K562 (cell line): Measurements from ENCODE around the gene ZNF275. TPM values are rescaled to one million over a fixed set of nuclear protein-coding genes. Genes with fewer than 3 reads are reported as not detected.
A peak's percentile ranks its signal among the peaks of the same experiment; 100 is the strongest.

Source experiments
- ATF6 ChIP-seq: sonication (generic); formaldehyde crosslinking; IDR thresholded peaks from 2 replicates; pipeline ENCODE4 v1.4.0; 2020; ENCODE audit warnings: mild to moderate bottlenecking, missing genetic modification reagents
- BMI1 ChIP-seq: fragments of 150-350 bp; IDR thresholded peaks from 2 replicates; pipeline ENCODE4 v1.6.1; 2014; ENCODE audit warnings: low read length
- CBX2 ChIP-seq: fragments of 200-600 bp; sonication (generic); IDR thresholded peaks from one replicate; pipeline ENCODE4 v1.6.1; 2012; ENCODE audit warnings: mild to moderate bottlenecking, low read length, inconsistent platforms; ENCODE audit not compliant: insufficient read depth, poor library complexity, severe bottlenecking
- CEBPG ChIP-seq, 3 experiments: fragments of 200-800 bp in 1 of 3; sonication (Bioruptor generic) in 1 of 3; sonication (generic) in 1 of 3; formaldehyde crosslinking in 1 of 3; IDR thresholded peaks in 2 of 3; conservative IDR thresholded peaks in 1 of 3; 2 replicates each; pipeline versions ENCODE4 v1.6.1 to v1.8.0; 2016 to 2022; ENCODE audit warnings: missing compliant biosample characterization in 2 of 3, missing genetic modification characterization in 2 of 3, mild to moderate bottlenecking in 1 of 3, missing genetic modification reagents in 1 of 3
- ELF2 ChIP-seq: fragments of 250-450 bp; sonication (Bioruptor Pico); IDR thresholded peaks from 2 replicates; pipeline ENCODE4 v1.5.0; 2021; ENCODE audit warnings: mild to moderate bottlenecking
- HDAC6 ChIP-seq: IDR thresholded peaks from 2 replicates; pipeline ENCODE4 v1.6.1; 2012; ENCODE audit warnings: low read depth, mild to moderate bottlenecking, control low read depth, inconsistent platforms, low read length, moderate library complexity
- MYBL2 ChIP-seq, 2 experiments: fragments of 450-650 bp in 1 of 2; sonication (generic) in 1 of 2; formaldehyde crosslinking in 1 of 2; IDR thresholded peaks; 2 replicates each; pipeline versions ENCODE4 v1.6.1 to v1.8.1; 2017 to 2022; ENCODE audit warnings: borderline replicate concordance in 1 of 2, inconsistent platforms in 1 of 2, low read depth in 1 of 2, mild to moderate bottlenecking in 1 of 2, missing genetic modification reagents in 1 of 2, moderate library complexity in 1 of 2
- NBN ChIP-seq: fragments of 450-650 bp; IDR thresholded peaks from 2 replicates; pipeline ENCODE4 v1.6.1; 2016; ENCODE audit warnings: low read depth, mild to moderate bottlenecking
- NFXL1 ChIP-seq: fragments of 450-650 bp; formaldehyde crosslinking; IDR thresholded peaks from 2 replicates; pipeline ENCODE4 v1.4.0; 2021; ENCODE audit warnings: mild to moderate bottlenecking
- NFYB ChIP-seq: IDR thresholded peaks from 2 replicates; pipeline ENCODE4 v1.6.1; 2011; ENCODE audit warnings: mild to moderate bottlenecking, moderate library complexity; ENCODE audit not compliant: insufficient read length; ENCODE audit errors: extremely low read depth
- PBX2 ChIP-seq, 2 experiments: IDR thresholded peaks in 1 of 2; conservative IDR thresholded peaks in 1 of 2; 2 replicates each; pipeline ENCODE4 v1.6.1; 2016; ENCODE audit warnings: low read depth in 2 of 2, mild to moderate bottlenecking in 1 of 2, missing compliant biosample characterization in 1 of 2, missing genetic modification characterization in 1 of 2, moderate library complexity in 1 of 2
- ZFX ChIP-seq: sonication (generic); formaldehyde crosslinking; IDR thresholded peaks from 2 replicates; pipeline ENCODE4 v1.8.0; 2022; ENCODE audit warnings: mild to moderate bottlenecking, missing genetic modification reagents, moderate library complexity
- ZNF146 ChIP-seq: IDR thresholded peaks from one replicate; pipeline ENCODE4 v1.6.1; 2018; ENCODE audit warnings: missing compliant biosample characterization; ENCODE audit not compliant: unreplicated experiment
- ZNF253 ChIP-seq: fragments of 250-450 bp; sonication (Bioruptor Pico); conservative IDR thresholded peaks from 2 replicates; pipeline ENCODE4 v1.6.1; 2021; ENCODE audit warnings: mild to moderate bottlenecking
- ZNF408 ChIP-seq: fragments of 250-450 bp; sonication (Bioruptor Pico); IDR thresholded peaks from 2 replicates; pipeline ENCODE4 v1.4.0; 2020; ENCODE audit warnings: low read depth, mild to moderate bottlenecking, moderate library complexity
- ZNF507 ChIP-seq: conservative IDR thresholded peaks from 2 replicates; pipeline ENCODE4 v1.6.1; 2017; ENCODE audit warnings: missing genetic modification characterization, missing compliant biosample characterization
- polyA plus RNA-seq, 8 experiments: library from polyadenylated mRNA; depleted of rRNA in 4 of 8; stranded (reverse) in 5 of 8; unstranded in 3 of 8; fragments of >200 nt; fragmentation: Nextera tagmentation in 2 of 8; fragmentation: Illumina TruSeq in 1 of 8; extraction: Ambion mirVana in 2 of 8; extraction: Trizol in 1 of 8; gene quantifications; 2 replicates each; pipeline versions ENCODE4 v1.2.1 to v1.2.3, GENCODE V29; 2011 to 2014; ENCODE audit warnings: inconsistent platforms in 1 of 8, missing spikeins in 1 of 8
- total RNA-seq, 7 experiments: library from RNA; depleted of rRNA in 6 of 7; stranded (reverse); fragments of >200 nt in 6 of 7; fragmentation: Illumina TruSeq in 2 of 7; extraction: Trizol in 2 of 7; gene quantifications; 2 replicates each; pipeline versions ENCODE4 v1.2.1 to v1.2.3, GENCODE V29; 2011 to 2021; ENCODE audit warnings: low replicate concordance in 1 of 7
- TF ChIP-seq, protein P1 (sequence below): IDR thresholded peaks from 2 replicates; pipeline ENCODE4 v1.6.1; 2011; ENCODE audit warnings: borderline replicate concordance, low read depth, mild to moderate bottlenecking, moderate library complexity, low read length; ENCODE audit not compliant: insufficient read depth, poor library complexity, severe bottlenecking

Gene ZNF275
- total and polyA plus RNA-seq, 9 of the 15 experiments (the other 6 are each of a cell fraction or from before 2014, with no cell fraction given): 2.1 to 19.1 (median 12.0) TPM

- TF ChIP-seq PBX2 (CRISPR knock-in tag; IDR thresholded peaks at IDR 0.05; ENCODE audit: low read depth): peak; percentile 43; the same call in 1 of the 2 replicates
- TF ChIP-seq PBX2 (tag; conservative IDR thresholded peaks at IDR 0.05; ENCODE audit: low read depth): peak; percentile 97
- TF ChIP-seq BMI1: no peak
- no peak for TF ChIP-seq ZNF507 (tag)
- TF ChIP-seq ATF6 (CRISPR knock-in tag): no peak
- no peak for TF ChIP-seq ELF2 (CRISPR knock-in tag)
- TF ChIP-seq ZNF408 (CRISPR knock-in tag): no peak
- no peak for TF ChIP-seq HDAC6
- TF ChIP-seq NFXL1 (CRISPR knock-in tag): no peak
- TF ChIP-seq ZNF253: no peak
- no peak for TF ChIP-seq NBN
- no peak for TF ChIP-seq NFYB
- TF ChIP-seq, protein P1, sequence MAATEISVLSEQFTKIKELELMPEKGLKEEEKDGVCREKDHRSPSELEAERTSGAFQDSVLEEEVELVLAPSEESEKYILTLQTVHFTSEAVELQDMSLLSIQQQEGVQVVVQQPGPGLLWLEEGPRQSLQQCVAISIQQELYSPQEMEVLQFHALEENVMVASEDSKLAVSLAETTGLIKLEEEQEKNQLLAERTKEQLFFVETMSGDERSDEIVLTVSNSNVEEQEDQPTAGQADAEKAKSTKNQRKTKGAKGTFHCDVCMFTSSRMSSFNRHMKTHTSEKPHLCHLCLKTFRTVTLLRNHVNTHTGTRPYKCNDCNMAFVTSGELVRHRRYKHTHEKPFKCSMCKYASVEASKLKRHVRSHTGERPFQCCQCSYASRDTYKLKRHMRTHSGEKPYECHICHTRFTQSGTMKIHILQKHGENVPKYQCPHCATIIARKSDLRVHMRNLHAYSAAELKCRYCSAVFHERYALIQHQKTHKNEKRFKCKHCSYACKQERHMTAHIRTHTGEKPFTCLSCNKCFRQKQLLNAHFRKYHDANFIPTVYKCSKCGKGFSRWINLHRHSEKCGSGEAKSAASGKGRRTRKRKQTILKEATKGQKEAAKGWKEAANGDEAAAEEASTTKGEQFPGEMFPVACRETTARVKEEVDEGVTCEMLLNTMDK: no peak
- TF ChIP-seq MYBL2 (IDR thresholded peaks at IDR 0.05; ENCODE audit: low read depth): no peak
- no peak for TF ChIP-seq MYBL2 (CRISPR knock-in tag; IDR thresholded peaks at IDR 0.05; ENCODE audit: borderline replicate concordance)
- TF ChIP-seq ZNF146 (CRISPR knock-in tag): no peak
- TF ChIP-seq CBX2: no peak
- TF ChIP-seq ZFX (CRISPR knock-in tag): no peak; the same call in 1 of the 2 replicates
- TF ChIP-seq CEBPG (CRISPR knock-in tag; IDR thresholded peaks at IDR 0.05): no peak
- TF ChIP-seq CEBPG (tag; conservative IDR thresholded peaks at IDR 0.05 in 1 of 2, IDR thresholded peaks at IDR 0.05 in 1 of 2): peak; percentile 73 to 75
Observed at GRCh38 chrX:153379971-153380581, 46.1 kb downstream of the ZNF275 start (continued).
